ENCODE data around the gene GBX2. TPM values are rescaled to one million over a fixed set of nuclear protein-coding genes. Genes with fewer than 3 reads are reported as not detected.

The GBX2 gene
- total RNA-seq: not detected in 2 replicates

GRCh38 chr2:236168110-236169080 is at the start of gene GBX2:
Gene GBX2, minus strand, starts transcription at chr2:236168386. Its CDS starts 415 bp downstream, at chr2:236167971.

Other genes starting within 250 kb of the GBX2 start
- gene ASB18, start 96.0 kb upstream of the GBX2 start, total RNA-seq: not detected in 2 replicates